ENCODE measurements around the gene BEX1. TPM values are rescaled to one million over a fixed set of nuclear protein-coding genes. Genes with fewer than 3 reads are reported as not detected.

BEX1 gene
- total and polyA plus RNA-seq, 9 of the 15 experiments (the other 6 are each of a cell fraction or from before 2014, with no cell fraction given) = not detected

DNA sequence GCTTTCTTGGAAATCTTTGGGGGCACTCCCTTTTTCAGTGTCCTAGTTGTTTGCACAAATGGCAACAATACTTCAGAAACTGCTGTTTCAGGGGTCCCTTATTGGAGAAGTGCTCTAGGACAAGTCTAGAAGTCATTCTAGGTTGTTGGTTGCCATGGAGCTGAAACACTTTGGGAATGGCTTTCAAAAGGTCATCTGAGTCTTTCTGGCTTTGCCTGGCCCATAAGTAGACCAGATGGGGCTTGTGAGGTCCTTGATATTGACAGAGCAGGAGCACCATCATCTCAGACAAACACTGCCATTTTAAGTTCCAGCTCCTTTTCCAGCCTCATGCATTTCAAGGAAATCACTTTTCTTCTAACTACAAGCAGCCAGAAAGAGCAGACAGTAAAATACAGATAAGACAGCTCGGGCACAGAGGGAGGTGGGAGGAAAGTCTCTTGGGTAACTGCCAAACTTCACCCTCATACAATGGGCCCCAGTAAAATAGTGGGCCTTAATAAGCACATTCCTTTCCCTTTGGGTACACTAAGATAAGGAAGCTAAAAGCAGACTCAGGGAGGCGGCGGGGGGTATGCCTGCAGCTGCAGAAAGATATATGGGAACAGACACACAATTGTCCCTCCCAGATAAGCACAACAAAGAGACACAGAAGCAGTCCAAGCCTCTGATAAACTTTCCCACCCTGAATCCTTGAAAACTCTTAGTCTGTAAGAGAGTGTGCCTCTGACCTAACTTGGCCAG lies 37.5 kb upstream of the BEX1 start (continued):
- TF ChIP-seq, protein P1, sequence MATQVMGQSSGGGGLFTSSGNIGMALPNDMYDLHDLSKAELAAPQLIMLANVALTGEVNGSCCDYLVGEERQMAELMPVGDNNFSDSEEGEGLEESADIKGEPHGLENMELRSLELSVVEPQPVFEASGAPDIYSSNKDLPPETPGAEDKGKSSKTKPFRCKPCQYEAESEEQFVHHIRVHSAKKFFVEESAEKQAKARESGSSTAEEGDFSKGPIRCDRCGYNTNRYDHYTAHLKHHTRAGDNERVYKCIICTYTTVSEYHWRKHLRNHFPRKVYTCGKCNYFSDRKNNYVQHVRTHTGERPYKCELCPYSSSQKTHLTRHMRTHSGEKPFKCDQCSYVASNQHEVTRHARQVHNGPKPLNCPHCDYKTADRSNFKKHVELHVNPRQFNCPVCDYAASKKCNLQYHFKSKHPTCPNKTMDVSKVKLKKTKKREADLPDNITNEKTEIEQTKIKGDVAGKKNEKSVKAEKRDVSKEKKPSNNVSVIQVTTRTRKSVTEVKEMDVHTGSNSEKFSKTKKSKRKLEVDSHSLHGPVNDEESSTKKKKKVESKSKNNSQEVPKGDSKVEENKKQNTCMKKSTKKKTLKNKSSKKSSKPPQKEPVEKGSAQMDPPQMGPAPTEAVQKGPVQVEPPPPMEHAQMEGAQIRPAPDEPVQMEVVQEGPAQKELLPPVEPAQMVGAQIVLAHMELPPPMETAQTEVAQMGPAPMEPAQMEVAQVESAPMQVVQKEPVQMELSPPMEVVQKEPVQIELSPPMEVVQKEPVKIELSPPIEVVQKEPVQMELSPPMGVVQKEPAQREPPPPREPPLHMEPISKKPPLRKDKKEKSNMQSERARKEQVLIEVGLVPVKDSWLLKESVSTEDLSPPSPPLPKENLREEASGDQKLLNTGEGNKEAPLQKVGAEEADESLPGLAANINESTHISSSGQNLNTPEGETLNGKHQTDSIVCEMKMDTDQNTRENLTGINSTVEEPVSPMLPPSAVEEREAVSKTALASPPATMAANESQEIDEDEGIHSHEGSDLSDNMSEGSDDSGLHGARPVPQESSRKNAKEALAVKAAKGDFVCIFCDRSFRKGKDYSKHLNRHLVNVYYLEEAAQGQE (IDR thresholded peaks at IDR 0.05; ENCODE audit: borderline replicate concordance) = peak; percentile 30; the same call in 1 of the 2 replicates
- TF ChIP-seq, protein P1 (CRISPR knock-in tag; IDR thresholded peaks at IDR 0.05; ENCODE audit: low read depth) = no peak
- TF ChIP-seq, protein P2, sequence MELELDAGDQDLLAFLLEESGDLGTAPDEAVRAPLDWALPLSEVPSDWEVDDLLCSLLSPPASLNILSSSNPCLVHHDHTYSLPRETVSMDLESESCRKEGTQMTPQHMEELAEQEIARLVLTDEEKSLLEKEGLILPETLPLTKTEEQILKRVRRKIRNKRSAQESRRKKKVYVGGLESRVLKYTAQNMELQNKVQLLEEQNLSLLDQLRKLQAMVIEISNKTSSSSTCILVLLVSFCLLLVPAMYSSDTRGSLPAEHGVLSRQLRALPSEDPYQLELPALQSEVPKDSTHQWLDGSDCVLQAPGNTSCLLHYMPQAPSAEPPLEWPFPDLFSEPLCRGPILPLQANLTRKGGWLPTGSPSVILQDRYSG (tag; conservative IDR thresholded peaks at IDR 0.05; ENCODE audit: low read depth) = peak; percentile 68
- TF ChIP-seq MTA3 (IDR thresholded peaks at IDR 0.05; ENCODE audit: borderline replicate concordance) = peak; percentile 78
- peak; percentile 91 for TF ChIP-seq GATA2 (CRISPR knock-in tag; IDR thresholded peaks at IDR 0.05)
- no peak for TF ChIP-seq NR3C1 (CRISPR knock-in tag; IDR thresholded peaks at IDR 0.05)
- TF ChIP-seq RBBP5 (IDR thresholded peaks at IDR 0.05; ENCODE audit: borderline replicate concordance, insufficient read depth, low read length, poor library complexity, severe bottlenecking) = no peak
- TF ChIP-seq PHB2 (IDR thresholded peaks at IDR 0.05; ENCODE audit: low read depth) = peak; percentile 94
- TF ChIP-seq, protein P3, sequence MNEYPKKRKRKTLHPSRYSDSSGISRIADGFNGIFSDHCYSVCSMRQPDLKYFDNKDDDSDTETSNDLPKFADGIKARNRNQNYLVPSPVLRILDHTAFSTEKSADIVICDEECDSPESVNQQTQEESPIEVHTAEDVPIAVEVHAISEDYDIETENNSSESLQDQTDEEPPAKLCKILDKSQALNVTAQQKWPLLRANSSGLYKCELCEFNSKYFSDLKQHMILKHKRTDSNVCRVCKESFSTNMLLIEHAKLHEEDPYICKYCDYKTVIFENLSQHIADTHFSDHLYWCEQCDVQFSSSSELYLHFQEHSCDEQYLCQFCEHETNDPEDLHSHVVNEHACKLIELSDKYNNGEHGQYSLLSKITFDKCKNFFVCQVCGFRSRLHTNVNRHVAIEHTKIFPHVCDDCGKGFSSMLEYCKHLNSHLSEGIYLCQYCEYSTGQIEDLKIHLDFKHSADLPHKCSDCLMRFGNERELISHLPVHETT (CRISPR knock-in tag; conservative IDR thresholded peaks at IDR 0.05 in 1 of 2, IDR thresholded peaks at IDR 0.05 in 1 of 2) = peak in 1 of 2 experiments; percentile 55; a peak in 1 of 4 replicates
- TF ChIP-seq PYGO2 (tag; IDR thresholded peaks at IDR 0.05) = peak; percentile 91
- peak; percentile 63; the same call in 1 of the 2 replicates for TF ChIP-seq SP1 (CRISPR knock-in tag; IDR thresholded peaks at IDR 0.05)
- TF ChIP-seq NFRKB (IDR thresholded peaks at IDR 0.05; ENCODE audit: low read depth) = no peak
- TF ChIP-seq, protein P4, sequence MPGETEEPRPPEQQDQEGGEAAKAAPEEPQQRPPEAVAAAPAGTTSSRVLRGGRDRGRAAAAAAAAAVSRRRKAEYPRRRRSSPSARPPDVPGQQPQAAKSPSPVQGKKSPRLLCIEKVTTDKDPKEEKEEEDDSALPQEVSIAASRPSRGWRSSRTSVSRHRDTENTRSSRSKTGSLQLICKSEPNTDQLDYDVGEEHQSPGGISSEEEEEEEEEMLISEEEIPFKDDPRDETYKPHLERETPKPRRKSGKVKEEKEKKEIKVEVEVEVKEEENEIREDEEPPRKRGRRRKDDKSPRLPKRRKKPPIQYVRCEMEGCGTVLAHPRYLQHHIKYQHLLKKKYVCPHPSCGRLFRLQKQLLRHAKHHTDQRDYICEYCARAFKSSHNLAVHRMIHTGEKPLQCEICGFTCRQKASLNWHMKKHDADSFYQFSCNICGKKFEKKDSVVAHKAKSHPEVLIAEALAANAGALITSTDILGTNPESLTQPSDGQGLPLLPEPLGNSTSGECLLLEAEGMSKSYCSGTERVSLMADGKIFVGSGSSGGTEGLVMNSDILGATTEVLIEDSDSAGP (CRISPR knock-in tag; IDR thresholded peaks at IDR 0.05) = no peak
- no peak for TF ChIP-seq ZNF785 (CRISPR knock-in tag; IDR thresholded peaks at IDR 0.05)
- TF ChIP-seq EGR1 (conservative IDR thresholded peaks at IDR 0.05) = peak; percentile 67
